Endothelial cell of umbilical vein (primary cell): ENCODE results near the gene UBASH3B. TPM values are rescaled to one million over a fixed set of nuclear protein-coding genes. Genes with fewer than 3 reads are reported as not detected.

Source experiments
- BruUV-seq: library from RNA; stranded (reverse); fragments of 400-500 nt; replicated peaks from 2 replicates; lab custom pipeline; 2021; lab: Mats Ljungman, UMichigan
- CTCF ChIA-PET: fragments of 300-600, 350-600 bp; sonication (Branson Sonifier 250); formaldehyde crosslinking; loops from one replicate; lab custom pipeline; 2021; ENCODE audit warnings: antibody characterized with exemption, inconsistent platforms; lab: Charles Lee
- POLR2A ChIA-PET: fragments of 300-600, 350-600 bp; sonication (Branson Sonifier 250); formaldehyde crosslinking; loops from one replicate; lab custom pipeline; 2021; ENCODE audit warnings: antibody characterized with exemption, inconsistent platforms; lab: Charles Lee
- DNase-seq: peaks from one replicate; pipeline ENCODE4 v3.0.0-alpha.2; 2011; ENCODE audit warnings: low read depth, low spot score
- FAIRE-seq: peaks from 2 replicates; lab custom pipeline; 2011; peaks lifted over from hg19 to GRCh38; lab: Jason Lieb, UNC
- H2AFZ ChIP-seq: 2 replicates; pipeline ENCODE4 v1.6.0; 2012; ENCODE audit warnings: low read depth, low read length, control low read depth, inconsistent platforms
- H3K27ac ChIP-seq: 2 replicates; pipeline ENCODE4 v1.5.1; 2011; ENCODE audit warnings: low read depth, mild to moderate bottlenecking, control low read depth, low read length, moderate library complexity; ENCODE audit not compliant: insufficient read depth
- H3K27me3 ChIP-seq, 2 experiments: 2 replicates each; pipeline versions ENCODE4 v1.6.0 to v1.6.1; 2011; ENCODE audit warnings: low read length in 2 of 2, mixed read lengths in 1 of 2; ENCODE audit not compliant: control insufficient read depth in 2 of 2, insufficient read depth in 2 of 2
- H3K36me3 ChIP-seq, 2 experiments: 2 replicates in 1 of 2; 3 replicates in 1 of 2; pipeline ENCODE4 v1.5.1; 2011; ENCODE audit warnings: low read length in 2 of 2, mild to moderate bottlenecking in 1 of 2, moderate library complexity in 1 of 2; ENCODE audit not compliant: control insufficient read depth in 2 of 2, insufficient read depth in 2 of 2; ENCODE audit errors: extremely low read depth in 1 of 2
- H3K4me1 ChIP-seq: 3 replicates; pipeline ENCODE4 v1.5.1; 2011; ENCODE audit warnings: mild to moderate bottlenecking, low read length; ENCODE audit not compliant: control insufficient read depth, insufficient read depth; ENCODE audit errors: extremely low read depth
- H3K4me2 ChIP-seq: 2 replicates; pipeline ENCODE4 v1.6.1; 2011; ENCODE audit warnings: low read length, control low read depth, mixed read lengths; ENCODE audit not compliant: insufficient read depth
- H3K4me3 ChIP-seq, 3 experiments: fragments of 200-600 bp in 1 of 3; sonication (generic), shearing (Covaris generic) in 1 of 3; replicated peaks in 1 of 3; 2 replicates each; pipeline ENCODE4 v1.5.1; 2011 to 2016; ENCODE audit warnings: control low read depth in 3 of 3, low read length in 3 of 3, mild to moderate bottlenecking in 2 of 3, inconsistent platforms in 1 of 3, low read depth in 1 of 3, moderate library complexity in 1 of 3; ENCODE audit not compliant: insufficient read depth in 1 of 3
- H3K79me2 ChIP-seq: 2 replicates; pipeline ENCODE4 v1.6.0; 2012; ENCODE audit warnings: low read length, inconsistent platforms; ENCODE audit not compliant: control insufficient read depth, insufficient read depth
- H3K9ac ChIP-seq: replicated peaks from 2 replicates; pipeline ENCODE3; 2011; ENCODE audit warnings: low read length, control low read depth; ENCODE audit not compliant: insufficient read depth; ENCODE audit errors: extremely low read depth
- H3K9me1 ChIP-seq: replicated peaks from 3 replicates; pipeline ENCODE4 v1.6.0; 2011; ENCODE audit warnings: mild to moderate bottlenecking, low read length; ENCODE audit not compliant: control insufficient read depth, insufficient read depth; ENCODE audit errors: extremely low read depth
- H3K9me3 ChIP-seq: replicated peaks from 2 replicates; pipeline ENCODE4 v1.5.1; 2012; ENCODE audit warnings: low read length, inconsistent platforms; ENCODE audit not compliant: control insufficient read depth, insufficient read depth
- H4K20me1 ChIP-seq: replicated peaks from 2 replicates; pipeline ENCODE3; 2011; ENCODE audit warnings: mild to moderate bottlenecking, low read length; ENCODE audit not compliant: control insufficient read depth, insufficient read depth; ENCODE audit errors: extremely low read depth
- EZH2 ChIP-seq: IDR thresholded peaks from 2 replicates; pipeline ENCODE4 v1.6.1; 2012; ENCODE audit warnings: borderline replicate concordance, low read depth, mild to moderate bottlenecking, moderate library complexity, low read length, inconsistent platforms; ENCODE audit not compliant: severe bottlenecking
- FOS ChIP-seq: IDR thresholded peaks from 2 replicates; pipeline ENCODE4 v1.6.1; 2011; ENCODE audit warnings: mild to moderate bottlenecking, low read length, moderate library complexity, borderline replicate concordance; ENCODE audit not compliant: insufficient read depth
- GATA2 ChIP-seq: IDR thresholded peaks from 2 replicates; pipeline ENCODE4 v1.7.0; 2011; ENCODE audit warnings: low read depth, mild to moderate bottlenecking, moderate library complexity, mixed read lengths, low read length; ENCODE audit not compliant: insufficient read length, insufficient read depth
- JUN ChIP-seq: IDR thresholded peaks from 2 replicates; pipeline ENCODE4 v1.6.1; 2011; ENCODE audit warnings: borderline replicate concordance, low read depth; ENCODE audit not compliant: insufficient read length, insufficient read depth
- MAX ChIP-seq: IDR thresholded peaks from 2 replicates; pipeline ENCODE4 v1.6.1; 2011; ENCODE audit not compliant: insufficient read depth, insufficient read length
- MYC ChIP-seq: IDR thresholded peaks from one replicate; pipeline ENCODE4 v1.6.1; 2011; ENCODE audit warnings: mild to moderate bottlenecking, low read depth, low read length
- POLR2A ChIP-seq: IDR thresholded peaks from 2 replicates; pipeline ENCODE4 v1.6.1; 2012; ENCODE audit warnings: low read depth, mild to moderate bottlenecking, control low read depth, low read length
- POLR2AphosphoS5 ChIP-seq: IDR thresholded peaks from 2 replicates; pipeline ENCODE4 v1.6.1; 2012; ENCODE audit warnings: low read depth, mild to moderate bottlenecking, control low read depth, low read length, moderate library complexity; ENCODE audit not compliant: insufficient read depth
- dilution Hi-C: fragments of 300-500 bp; cut with MboI; formaldehyde crosslinking; loops from one replicate; pipeline ENCODE4 v1.15.0; 2019; ENCODE audit warnings: low sequenced_read_pairs; ENCODE audit not compliant: extremely low pct_ligation_motif_present
- intact Hi-C: fragments of 100-400 bp; cut with micrococcal nuclease; formaldehyde crosslinking; loops from one replicate; pipeline ENCODE4 v1.10.0; 2022
- polyA plus RNA-seq, 4 experiments: library from polyadenylated mRNA; depleted of rRNA in 3 of 4; stranded (reverse) in 3 of 4; unstranded in 1 of 4; fragments of >200 nt; gene quantifications; 2 replicates each; pipeline versions ENCODE4 v1.2.1 to v1.2.3, GENCODE V29; 2011 to 2012; ENCODE audit warnings: missing spikeins in 1 of 4
- total RNA-seq: library from RNA; stranded (reverse); gene quantifications from 2 replicates; pipeline ENCODE4 v1.2.3, GENCODE V29; 2021

UBASH3B gene
- total and polyA plus RNA-seq, 2 donors (not counting 3 experiments of a cell fraction or from before 2014, with no cell fraction given) = 23.7 to 38.1 TPM

GRCh38 chr11:122746611-122747244, 91.2 kb downstream of the UBASH3B start:
- Histone ChIP-seq H3K27me3 (no peaks in the 10 kb centered on the region), H3K9ac (no peak overlapping the region), H3K4me3 (no peak overlapping the region), H3K4me2 (no peak overlapping the region), H3K4me1 (peaks cover 15% of the 10 kb centered on the region), H2AFZ (no peak overlapping the region), H3K79me2 (no peaks in the 10 kb centered on the region), H3K9me1 (no peaks in the 10 kb centered on the region), H3K36me3 (no peaks in the 10 kb centered on the region), H4K20me1 (no peaks in the 10 kb centered on the region), H3K27ac (no peak overlapping the region), H3K9me3 (no peaks in the 10 kb centered on the region)
- intact Hi-C loops (no loop called here), dilution Hi-C loops (no loop called here)
- no TSS peak for BruUV-seq
- FAIRE-seq = no peak
- ChIA-PET CTCF (interaction anchor here (1.3 to 1.8 kb wide), 5 partner anchors 9 to 14 kb away, joined by 4 to 9 read pairs (median 5); no protein-coding TSS in a partner anchor), POLR2A (no interaction called here)
- TF ChIP-seq JUN (no peak), POLR2A (no peak), MYC (no peak), MAX (no peak), FOS (no peak)
- DNase-seq = no peak

- DNase-seq = no peak
- H3K4me2 ChIP-seq = no peak overlapping the region
- no TSS peak for BruUV-seq
- no peaks in the 10 kb centered on the region for H3K27me3 ChIP-seq
- dilution Hi-C loops = no loop called here
- H2AFZ ChIP-seq = no peak overlapping the region
- no peaks in the 10 kb centered on the region for H3K79me2 ChIP-seq
- H3K27ac ChIP-seq = no peak overlapping the region
- no peak for TF ChIP-seq MYC
- no peak for TF ChIP-seq JUN
- no peak for TF ChIP-seq EZH2
- no peak for TF ChIP-seq GATA2
- TF ChIP-seq MAX = no peak
- no peak for TF ChIP-seq POLR2AphosphoS5
- no peaks in the 10 kb centered on the region for H4K20me1 ChIP-seq
- ChIA-PET CTCF (interaction anchor here (0.7 to 2.0 kb wide), 7 partner anchors 9 to 118 kb away, joined by 3 to 9 read pairs (median 4); no protein-coding TSS in a partner anchor), POLR2A (no interaction called here)
- H3K9me3 ChIP-seq = no peaks in the 10 kb centered on the region
- peaks cover 10% of the 10 kb centered on the region for H3K4me1 ChIP-seq
- no peaks in the 10 kb centered on the region for H3K36me3 ChIP-seq
- no peak for FAIRE-seq
- intact Hi-C loops = no loop called here
- H3K4me3 ChIP-seq = no peak overlapping the region
- H3K9me1 ChIP-seq = no peaks in the 10 kb centered on the region
- no peak overlapping the region for H3K9ac ChIP-seq
Observed at GRCh38 chr11:122747351-122747781, 91.8 kb downstream of the UBASH3B start.
